Astrocyte (in vitro differentiated cells and primary cell): ENCODE results near the gene ETV1. TPM values are rescaled to one million over a fixed set of nuclear protein-coding genes. Genes with fewer than 3 reads are reported as not detected.
A peak's percentile ranks its signal among the peaks of the same experiment; 100 is the strongest.

Experiments used
- DNase-seq: peaks from one replicate; pipeline ENCODE4 v3.0.0-alpha.2; 2010; ENCODE audit warnings: low read depth
- FAIRE-seq: peaks from 2 replicates; lab custom pipeline; 2011; peaks lifted over from hg19 to GRCh38; lab: Jason Lieb, UNC
- H2AFZ ChIP-seq: 2 replicates; pipeline ENCODE4 v1.6.0; 2012; ENCODE audit warnings: low read depth, low read length, inconsistent platforms
- H3K27ac ChIP-seq: 2 replicates; pipeline ENCODE4 v1.5.1; 2011; ENCODE audit warnings: low read depth, low read length, inconsistent platforms
- H3K27me3 ChIP-seq: 2 replicates; pipeline ENCODE4 v1.6.0; 2011; ENCODE audit warnings: low read length, inconsistent platforms; ENCODE audit not compliant: insufficient read depth
- H3K36me3 ChIP-seq: 2 replicates; pipeline ENCODE4 v1.5.1; 2011; ENCODE audit warnings: low read length, inconsistent platforms; ENCODE audit not compliant: insufficient read depth
- H3K4me1 ChIP-seq: 2 replicates; pipeline ENCODE4 v1.5.1; 2011; ENCODE audit warnings: low read length, inconsistent platforms; ENCODE audit not compliant: insufficient read depth
- H3K4me2 ChIP-seq: 2 replicates; pipeline ENCODE4 v1.6.0; 2012; ENCODE audit warnings: low read length, inconsistent platforms
- H3K4me3 ChIP-seq: 2 replicates; pipeline ENCODE4 v1.5.1; 2011; ENCODE audit warnings: low read depth, mild to moderate bottlenecking, low read length, inconsistent platforms; ENCODE audit not compliant: insufficient read depth
- H3K79me2 ChIP-seq: 2 replicates; pipeline ENCODE4 v1.6.0; 2012; ENCODE audit warnings: mild to moderate bottlenecking, low read length, inconsistent platforms; ENCODE audit not compliant: insufficient read depth
- H3K9ac ChIP-seq: 2 replicates; pipeline ENCODE4 v1.6.0; 2012; ENCODE audit warnings: mild to moderate bottlenecking, low read length, inconsistent platforms
- H3K9me3 ChIP-seq: 2 replicates; pipeline ENCODE4 v1.5.1; 2012; ENCODE audit warnings: low read depth, mild to moderate bottlenecking, low read length, inconsistent platforms; ENCODE audit not compliant: insufficient read depth
- H4K20me1 ChIP-seq: 2 replicates; pipeline ENCODE4 v1.6.0; 2012; ENCODE audit warnings: low read length, inconsistent platforms; ENCODE audit not compliant: insufficient read depth
- H3K27ac Mint-ChIP-seq: one replicate; pipeline ENCODE4 v1.8.0; 2021; ENCODE audit warnings: mild to moderate bottlenecking, mixed read lengths; ENCODE audit not compliant: unreplicated experiment
- H3K27me3 Mint-ChIP-seq: one replicate; pipeline ENCODE4 v1.8.0; 2021; ENCODE audit warnings: low read depth, mixed read lengths; ENCODE audit not compliant: unreplicated experiment
- H3K36me3 Mint-ChIP-seq: one replicate; pipeline ENCODE4 v1.8.0; 2021; ENCODE audit warnings: low read depth, mixed read lengths; ENCODE audit not compliant: unreplicated experiment
- H3K4me1 Mint-ChIP-seq: one replicate; pipeline ENCODE4 v1.8.0; 2021; ENCODE audit warnings: low read depth, mixed read lengths; ENCODE audit not compliant: unreplicated experiment
- H3K4me3 Mint-ChIP-seq: one replicate; pipeline ENCODE4 v1.8.0; 2021; ENCODE audit warnings: mild to moderate bottlenecking, moderate library complexity, mixed read lengths; ENCODE audit not compliant: unreplicated experiment
- H3K9me3 Mint-ChIP-seq: one replicate; pipeline ENCODE4 v1.8.0; 2021; ENCODE audit warnings: mild to moderate bottlenecking, mixed read lengths; ENCODE audit not compliant: unreplicated experiment
- CTCF ChIP-seq: IDR thresholded peaks from 2 replicates; pipeline ENCODE4 v1.5.1; 2011; ENCODE audit warnings: low read depth, mild to moderate bottlenecking, inconsistent platforms, low read length, moderate library complexity; ENCODE audit not compliant: insufficient read depth
- EZH2 ChIP-seq: IDR thresholded peaks from 2 replicates; pipeline ENCODE4 v1.6.1; 2012; ENCODE audit warnings: mild to moderate bottlenecking, low read length, inconsistent platforms; ENCODE audit not compliant: insufficient read depth
- total RNA-seq: library from RNA; stranded (reverse); gene quantifications from 2 replicates; pipeline ENCODE4 v1.2.1, GENCODE V29; 2021

The ETV1 gene
- total RNA-seq, 1 donor from 2014 or later: 12.6 TPM

GRCh38 chr7:13860734-13861133 lies 128.7 kb downstream of the ETV1 start:
- Histone ChIP-seq H3K4me2 (no peak overlapping the region), H3K9ac (no peak overlapping the region), H3K4me3 (no peak overlapping the region), H3K4me1 (no peaks in the 10 kb centered on the region), H3K27me3 (no peaks in the 10 kb centered on the region), H2AFZ (no peak overlapping the region), H4K20me1 (no peaks in the 10 kb centered on the region), H3K36me3 (no peaks in the 10 kb centered on the region), H3K79me2 (no peaks in the 10 kb centered on the region), H3K27ac (no peak overlapping the region), H3K9me3 (no peaks in the 10 kb centered on the region)
- H3K27ac Mint-ChIP-seq: no peak overlapping the region
- DNase-seq (no peak), FAIRE-seq (no peak)
- no peaks in the 10 kb centered on the region for H3K9me3 Mint-ChIP-seq
- H3K4me3 Mint-ChIP-seq: no peak overlapping the region
- H3K36me3 Mint-ChIP-seq: no peaks in the 10 kb centered on the region
- H3K4me1 Mint-ChIP-seq: peaks cover 11% of the 10 kb centered on the region
- TF ChIP-seq CTCF: no peak
- H3K27me3 Mint-ChIP-seq: no peaks in the 10 kb centered on the region

GRCh38 chr7:13856012-13856411 lies 133.5 kb downstream of the ETV1 start:
- no peak overlapping the region for H2AFZ ChIP-seq
- FAIRE-seq (no peak), DNase-seq (no peak)
- no peak overlapping the region for H3K9ac ChIP-seq
- no peaks in the 10 kb centered on the region for H3K36me3 ChIP-seq
- H3K36me3 Mint-ChIP-seq: no peaks in the 10 kb centered on the region
- no peak overlapping the region for H3K4me3 Mint-ChIP-seq
- no peak overlapping the region for H3K27ac Mint-ChIP-seq
- H3K4me2 ChIP-seq: no peak overlapping the region
- no peak overlapping the region for H3K27ac ChIP-seq
- H3K9me3 ChIP-seq: no peaks in the 10 kb centered on the region
- TF ChIP-seq CTCF (no peak), EZH2 (no peak)
- H4K20me1 ChIP-seq: no peaks in the 10 kb centered on the region
- peaks cover 5% of the 10 kb centered on the region for H3K4me1 ChIP-seq
- peaks cover 3% of the 10 kb centered on the region for H3K9me3 Mint-ChIP-seq
- H3K4me3 ChIP-seq: no peak overlapping the region
- H3K27me3 Mint-ChIP-seq: no peaks in the 10 kb centered on the region
- H3K27me3 ChIP-seq: no peaks in the 10 kb centered on the region
- H3K4me1 Mint-ChIP-seq: peaks cover 24% of the 10 kb centered on the region
- H3K79me2 ChIP-seq: no peaks in the 10 kb centered on the region

GRCh38 chr7:13852281-13852968 lies 137.0 kb downstream of the ETV1 start:
- H3K4me1 ChIP-seq: peaks cover 25% of the 10 kb centered on the region
- FAIRE-seq: no peak
- H3K27me3 ChIP-seq: no peaks in the 10 kb centered on the region
- peak overlapping the region; percentile 14 for H2AFZ ChIP-seq
- Mint-ChIP-seq H3K36me3 (no peaks in the 10 kb centered on the region), H3K4me3 (no peak overlapping the region), H3K9me3 (peaks cover 3% of the 10 kb centered on the region), H3K4me1 (peaks cover 29% of the 10 kb centered on the region), H3K27me3 (no peaks in the 10 kb centered on the region), H3K27ac (peak overlapping the region; percentile 36)
- no peak overlapping the region for H3K9ac ChIP-seq
- no peaks in the 10 kb centered on the region for H3K9me3 ChIP-seq
- H3K4me2 ChIP-seq: peak overlapping the region; percentile 15
- peak; percentile 18 for DNase-seq
- no peak overlapping the region for H3K4me3 ChIP-seq
- no peak for TF ChIP-seq EZH2
- no peaks in the 10 kb centered on the region for H3K79me2 ChIP-seq
- no peaks in the 10 kb centered on the region for H4K20me1 ChIP-seq
- no peak overlapping the region for H3K27ac ChIP-seq
- no peaks in the 10 kb centered on the region for H3K36me3 ChIP-seq
